Activated naive CD4-positive, alpha-beta T cell treated with anti-CD3 and anti-CD28 coated beads, Interleukin-2, amount 50 U/mL, for 72 hours (primary cell): ENCODE results near the gene MT1H. TPM values are rescaled to one million over a fixed set of nuclear protein-coding genes. Genes with fewer than 3 reads are reported as not detected.
"Not testable (repeated sequence)": the region's sequence is repeated elsewhere in the genome, so short reads cannot be mapped to it uniquely, and the experiment has no call there.

ENCODE experiments used
- ATAC-seq, 2 donors: fragments of 150-1000 bp; cut with Tn5 transposase; 2 replicates each; pipeline ENCODE4 v1.10.0; 2021; ENCODE audit warnings: mild to moderate bottlenecking in 2 of 2, moderate library complexity in 2 of 2
- DNase-seq, 2 donors: peaks; one replicate each; pipeline ENCODE4 v3.0.0; 2021 to 2022; ENCODE audit warnings: low spot score in 2 of 2
- H3K27ac Mint-ChIP-seq, 2 donors: one replicate each; pipeline ENCODE4 v1.8.0; 2022; ENCODE audit warnings: mild to moderate bottlenecking in 2 of 2, mixed read lengths in 2 of 2
- H3K36me3 Mint-ChIP-seq, 2 donors: one replicate each; pipeline ENCODE4 v1.8.0; 2022; ENCODE audit warnings: mixed read lengths in 2 of 2
- H3K9me3 Mint-ChIP-seq, 2 donors: one replicate each; pipeline ENCODE4 v1.8.0; 2022; ENCODE audit warnings: mixed read lengths in 2 of 2
- total RNA-seq, 2 donors: library from RNA; stranded (reverse); gene quantifications; one replicate each; pipeline ENCODE4 v1.2.3, GENCODE V29; 2022

Gene MT1H
- total RNA-seq, 2 donors from 2014 or later: not detected

- H3K9me3 Mint-ChIP-seq, H3K36me3 Mint-ChIP-seq, DNase-seq, H3K27ac Mint-ChIP-seq, ATAC-seq: not testable (repeated sequence)
These were observed 47.9 kb downstream of the MT1H start for GRCh38 chr16:56717532-56717931.

Other genes starting within 250 kb of the MT1H start
- gene AMFR, start 244.3 kb upstream of the MT1H start, total RNA-seq: 10 to 100 TPM; 29.7 to 32.3 TPM
- gene NUDT21, start 218.5 kb upstream of the MT1H start, total RNA-seq: 100 to 1,000 TPM; 308 to 362 TPM
- 10 to 100 TPM; 45.0 to 50.9 TPM for gene OGFOD1, start 218.3 kb upstream of the MT1H start, total RNA-seq
- gene BBS2, start 149.8 kb upstream of the MT1H start, total RNA-seq: 10 to 100 TPM; 26.2 to 27.1 TPM
- gene MT4, start 104.7 kb upstream of the MT1H start, total RNA-seq: not detected
- 10 to 100 TPM in 1 of 2 donors, 1 to 10 TPM in 1; 1.6 to 50.8 TPM for gene MT3, start 80.3 kb upstream of the MT1H start, total RNA-seq
- 100 to 1,000 TPM; 165 to 200 TPM for gene MT2A, start 61.2 kb upstream of the MT1H start, total RNA-seq
- gene MT1E, start 44.0 kb upstream of the MT1H start, total RNA-seq: 1 to 10 TPM; 1.6 to 8.7 TPM
- gene MT1M, start 37.2 kb upstream of the MT1H start, total RNA-seq: not detected
- 1 to 10 TPM; 1.0 to 4.9 TPM for gene MT1A, start 31.1 kb upstream of the MT1H start, total RNA-seq
- gene MT1B, start 17.9 kb upstream of the MT1H start, total RNA-seq: not detected
- 10 to 100 TPM in 1 of 2 donors, 1 to 10 TPM in 1; 7.5 to 11.5 TPM for gene MT1F, start 11.9 kb upstream of the MT1H start, total RNA-seq
- gene MT1G, start 1.7 kb upstream of the MT1H start, total RNA-seq: 1 to 10 TPM in 1 of 2 donors, not detected in 1; 3.4 TPM
- gene MT1X, start 12.7 kb downstream of the MT1H start, total RNA-seq: 10 to 100 TPM; 13.3 to 28.3 TPM
- 100 to 1,000 TPM; 124 to 128 TPM for gene NUP93, start 60.3 kb downstream of the MT1H start, total RNA-seq
- not detected for gene SLC12A3, start 195.4 kb downstream of the MT1H start, total RNA-seq